Measurements from ENCODE around the gene DOCK10.
"Not testable (repeated sequence)": the region's sequence is repeated elsewhere in the genome, so short reads cannot be mapped to it uniquely, and the experiment has no call there.

DOCK10 gene

GRCh38 chr2:224948859-224949258, 93.4 kb downstream of the DOCK10 start:
- no peak for TF ChIP-seq CTCF (conservative IDR thresholded peaks at IDR 0.05; ENCODE audit: low read length)
- peak; percentile 58 for DNase-seq (ENCODE audit: low read depth)

GRCh38 chr2:224948005-224948404, 94.3 kb downstream of the DOCK10 start:
- no peak for TF ChIP-seq CTCF (conservative IDR thresholded peaks at IDR 0.05; ENCODE audit: low read length)
- DNase-seq (ENCODE audit: low read depth), result no peak
- no peak overlapping the region for H3K4me3 ChIP-seq (ENCODE audit: low read length)

More at GRCh38 chr2:224948859-224949258, 93.4 kb downstream of the DOCK10 start:
- H3K4me3 ChIP-seq (ENCODE audit: low read length), result no peak overlapping the region

- TF ChIP-seq CTCF (conservative IDR thresholded peaks at IDR 0.05; ENCODE audit: low read length), result no peak
- no peak for DNase-seq (ENCODE audit: low read depth)
- H3K4me3 ChIP-seq (ENCODE audit: low read length), result no peak overlapping the region
Measured at GRCh38 chr2:224947566-224947965, 94.7 kb downstream of the DOCK10 start.

- peak overlapping the region; percentile 34 for H3K4me3 ChIP-seq (ENCODE audit: low read length)
- no peak for TF ChIP-seq CTCF (conservative IDR thresholded peaks at IDR 0.05; ENCODE audit: low read length)
- peak; percentile 81 for DNase-seq (ENCODE audit: low read depth)
Measured at GRCh38 chr2:224946895-224947294, 95.4 kb downstream of the DOCK10 start.

- TF ChIP-seq CTCF (conservative IDR thresholded peaks at IDR 0.05; ENCODE audit: low read length), result no peak
- DNase-seq (ENCODE audit: low read depth), result no peak
- H3K4me3 ChIP-seq (ENCODE audit: low read length), result no peak overlapping the region
Measured at GRCh38 chr2:224944707-224945547, 97.3 kb downstream of the DOCK10 start.

- DNase-seq (ENCODE audit: low read depth); H3K4me3 ChIP-seq (ENCODE audit: low read length): not testable (repeated sequence)
Measured at GRCh38 chr2:224943601-224944041, 98.6 kb downstream of the DOCK10 start.

- no peak for TF ChIP-seq CTCF (conservative IDR thresholded peaks at IDR 0.05; ENCODE audit: low read length)
- no peak for DNase-seq (ENCODE audit: low read depth)
- H3K4me3 ChIP-seq (ENCODE audit: low read length), result no peak overlapping the region
Measured at GRCh38 chr2:224941960-224942359, 100.3 kb downstream of the DOCK10 start.
